Eye (tissue), 1 donor: ENCODE data around the gene PDLIM1.
"Not testable (repeated sequence)": the region's sequence is repeated elsewhere in the genome, so short reads cannot be mapped to it uniquely, and the experiment has no call there.

Source experiments
- DNase-seq: peaks from one replicate; pipeline ENCODE4 v3.0.0-alpha.2; 2015

Gene PDLIM1

GRCh38 chr10:95262763-95263518 is 27.9 kb downstream of the PDLIM1 start:
- no peak for DNase-seq

GRCh38 chr10:95261926-95262325 is 28.9 kb downstream of the PDLIM1 start:
- DNase-seq = no peak

- DNase-seq = no peak
These were observed 29.8 kb downstream of the PDLIM1 start for GRCh38 chr10:95260909-95261552.

GRCh38 chr10:95260397-95260881 is 30.4 kb downstream of the PDLIM1 start:
- DNase-seq = peak; percentile 60

GRCh38 chr10:95257849-95258248 is 33.0 kb downstream of the PDLIM1 start:
- DNase-seq = no peak

- no peak for DNase-seq
These were observed 34.5 kb downstream of the PDLIM1 start for GRCh38 chr10:95256268-95256667.

GRCh38 chr10:95254629-95255028 is 36.2 kb downstream of the PDLIM1 start:
- DNase-seq = no peak

GRCh38 chr10:95253686-95254085 is 37.1 kb downstream of the PDLIM1 start:
- no peak for DNase-seq

GRCh38 chr10:95253007-95253406 is 37.8 kb downstream of the PDLIM1 start:
- DNase-seq = no peak

GRCh38 chr10:95250856-95251255 is 39.9 kb downstream of the PDLIM1 start:
- DNase-seq = no peak

- DNase-seq = no peak
These were observed 41.3 kb downstream of the PDLIM1 start for GRCh38 chr10:95249467-95249866.

GRCh38 chr10:95248989-95249388 is 41.8 kb downstream of the PDLIM1 start:
- DNase-seq = no peak

- DNase-seq = no peak
These were observed 42.8 kb downstream of the PDLIM1 start for GRCh38 chr10:95247881-95248583.

GRCh38 chr10:95247200-95247880 is 43.5 kb downstream of the PDLIM1 start:
- peak; percentile 21 for DNase-seq

GRCh38 chr10:95246582-95247051 is 44.2 kb downstream of the PDLIM1 start:
- DNase-seq = peak; percentile 89

- no peak for DNase-seq
These were observed 45.3 kb downstream of the PDLIM1 start for GRCh38 chr10:95245425-95246055.

GRCh38 chr10:95244152-95244551 is 46.7 kb downstream of the PDLIM1 start:
- DNase-seq = no peak

- DNase-seq = no peak
These were observed 47.5 kb downstream of the PDLIM1 start for GRCh38 chr10:95243318-95243617.

GRCh38 chr10:95242581-95243317 is 48.1 kb downstream of the PDLIM1 start:
- DNase-seq = peak; percentile 73

GRCh38 chr10:95241533-95241932 is 49.3 kb downstream of the PDLIM1 start:
- no peak for DNase-seq

GRCh38 chr10:95240811-95241210 is 50.0 kb downstream of the PDLIM1 start:
- DNase-seq = no peak

GRCh38 chr10:95240096-95240495 is 50.7 kb downstream of the PDLIM1 start:
- not testable (repeated sequence) for DNase-seq
